Amniotic epithelial cell (primary cell): ENCODE results near the gene DIP2C.
"Not testable (repeated sequence)": the region's sequence is repeated elsewhere in the genome, so short reads cannot be mapped to it uniquely, and the experiment has no call there.

ENCODE experiments used
- DNase-seq: peaks from one replicate; pipeline ENCODE4 v3.0.0-alpha.2; 2010; ENCODE audit warnings: low read depth

Gene DIP2C

GRCh38 chr10:660970-661596 is 28.4 kb downstream of the DIP2C start:
- no peak for DNase-seq

- no peak for DNase-seq
Observed at GRCh38 chr10:660413-660969, 29.0 kb downstream of the DIP2C start.

- peak; percentile 91 for DNase-seq
Observed at GRCh38 chr10:659688-660141, 29.8 kb downstream of the DIP2C start.

GRCh38 chr10:657816-658350 is 31.6 kb downstream of the DIP2C start:
- DNase-seq, result not testable (repeated sequence)

GRCh38 chr10:656883-657282 is 32.6 kb downstream of the DIP2C start:
- DNase-seq, result no peak

GRCh38 chr10:655184-655583 is 34.3 kb downstream of the DIP2C start:
- no peak for DNase-seq

- no peak for DNase-seq
Observed at GRCh38 chr10:654647-654996, 34.8 kb downstream of the DIP2C start.

GRCh38 chr10:653991-654646 is 35.3 kb downstream of the DIP2C start:
- peak; percentile 47 for DNase-seq

GRCh38 chr10:652832-653459 is 36.5 kb downstream of the DIP2C start:
- not testable (repeated sequence) for DNase-seq

GRCh38 chr10:652233-652632 is 37.2 kb downstream of the DIP2C start:
- no peak for DNase-seq

- DNase-seq, result no peak
Observed at GRCh38 chr10:651692-652091, 37.8 kb downstream of the DIP2C start.

GRCh38 chr10:650886-651615 is 38.4 kb downstream of the DIP2C start:
- DNase-seq, result no peak

- no peak for DNase-seq
Observed at GRCh38 chr10:650441-650851, 39.0 kb downstream of the DIP2C start.

- DNase-seq, result no peak
Observed at GRCh38 chr10:649798-650440, 39.5 kb downstream of the DIP2C start.

GRCh38 chr10:649445-649797 is 40.0 kb downstream of the DIP2C start:
- DNase-seq, result no peak

GRCh38 chr10:647019-647418 is 42.4 kb downstream of the DIP2C start:
- DNase-seq, result not testable (repeated sequence)

GRCh38 chr10:646118-646524 is 43.3 kb downstream of the DIP2C start:
- no peak for DNase-seq

GRCh38 chr10:644943-645334 is 44.5 kb downstream of the DIP2C start:
- no peak for DNase-seq

- DNase-seq, result no peak
Observed at GRCh38 chr10:644076-644942, 45.2 kb downstream of the DIP2C start.

GRCh38 chr10:642186-642890 is 47.1 kb downstream of the DIP2C start:
- no peak for DNase-seq
